ENCODE measurements around the gene COL6A6. TPM values are rescaled to one million over a fixed set of nuclear protein-coding genes. Genes with fewer than 3 reads are reported as not detected.
A peak's percentile ranks its signal among the peaks of the same experiment; 100 is the strongest.

The COL6A6 gene
- total RNA-seq, 4 donors from 2014 or later, result under 0.01 to 59.8 (median 1.4) TPM; not detected in 1

DNA sequence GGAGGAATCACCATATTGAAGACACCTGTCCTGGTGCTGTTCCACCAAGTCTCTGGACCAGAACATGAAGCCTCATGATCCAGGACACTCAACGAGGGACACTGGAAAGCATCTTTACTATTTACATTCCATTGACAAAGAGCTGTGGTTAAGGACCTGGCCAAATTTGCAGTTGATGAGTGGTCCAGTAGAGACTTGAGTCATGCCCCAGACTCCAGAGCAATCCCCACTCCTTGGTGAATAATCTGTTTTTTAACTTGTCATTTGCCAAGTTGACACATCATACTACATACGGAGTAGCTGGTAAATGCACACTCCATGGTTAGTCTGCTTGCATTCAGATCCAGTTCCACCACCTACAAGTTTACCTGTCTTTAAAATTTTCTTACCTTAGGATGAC, 1.2 kb upstream of the COL6A6 start:
- intact Hi-C loops (cut with DNase I; ENCODE audit: low total_unique reads), result no loop called here
- no peaks in the 10 kb centered on the region for H3K4me1 ChIP-seq
- TF ChIP-seq, protein P1, sequence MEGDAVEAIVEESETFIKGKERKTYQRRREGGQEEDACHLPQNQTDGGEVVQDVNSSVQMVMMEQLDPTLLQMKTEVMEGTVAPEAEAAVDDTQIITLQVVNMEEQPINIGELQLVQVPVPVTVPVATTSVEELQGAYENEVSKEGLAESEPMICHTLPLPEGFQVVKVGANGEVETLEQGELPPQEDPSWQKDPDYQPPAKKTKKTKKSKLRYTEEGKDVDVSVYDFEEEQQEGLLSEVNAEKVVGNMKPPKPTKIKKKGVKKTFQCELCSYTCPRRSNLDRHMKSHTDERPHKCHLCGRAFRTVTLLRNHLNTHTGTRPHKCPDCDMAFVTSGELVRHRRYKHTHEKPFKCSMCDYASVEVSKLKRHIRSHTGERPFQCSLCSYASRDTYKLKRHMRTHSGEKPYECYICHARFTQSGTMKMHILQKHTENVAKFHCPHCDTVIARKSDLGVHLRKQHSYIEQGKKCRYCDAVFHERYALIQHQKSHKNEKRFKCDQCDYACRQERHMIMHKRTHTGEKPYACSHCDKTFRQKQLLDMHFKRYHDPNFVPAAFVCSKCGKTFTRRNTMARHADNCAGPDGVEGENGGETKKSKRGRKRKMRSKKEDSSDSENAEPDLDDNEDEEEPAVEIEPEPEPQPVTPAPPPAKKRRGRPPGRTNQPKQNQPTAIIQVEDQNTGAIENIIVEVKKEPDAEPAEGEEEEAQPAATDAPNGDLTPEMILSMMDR (IDR thresholded peaks at IDR 0.05), result no peak
- TF ChIP-seq POLR2A (IDR thresholded peaks at IDR 0.05), result no peak
- no peak for DNase-seq
- no peaks in the 10 kb centered on the region for H3K36me3 ChIP-seq
- no peak overlapping the region for H3K27ac ChIP-seq
- no peak overlapping the region for H3K4me3 ChIP-seq
- no peaks in the 10 kb centered on the region for H3K9me3 ChIP-seq
- H3K27me3 ChIP-seq, result no peaks in the 10 kb centered on the region

DNA sequence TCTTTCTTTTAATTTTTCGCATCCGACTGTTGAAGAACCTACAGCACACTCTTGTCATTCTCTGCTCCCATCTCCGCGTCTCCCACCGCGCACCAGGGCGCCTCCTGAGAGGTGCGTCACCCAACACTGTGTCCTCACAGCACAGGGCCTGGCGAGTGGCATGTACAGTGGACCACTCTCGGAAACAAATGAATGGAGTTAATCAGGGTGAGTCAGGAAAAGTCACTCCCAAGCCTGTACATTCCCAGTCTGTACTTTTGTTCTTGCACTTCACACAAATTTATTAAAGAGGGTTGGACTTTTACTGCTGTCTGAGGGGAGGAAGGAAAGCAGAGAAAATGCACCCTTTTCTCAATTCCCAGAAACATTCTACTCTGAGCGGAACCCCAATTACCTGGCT, 625 bp downstream of the COL6A6 start:
- H3K27ac ChIP-seq, result no peak overlapping the region
- intact Hi-C loops (cut with DNase I; ENCODE audit: low total_unique reads), result no loop called here
- no peaks in the 10 kb centered on the region for H3K36me3 ChIP-seq
- no peaks in the 10 kb centered on the region for H3K4me1 ChIP-seq
- H3K9me3 ChIP-seq, result no peaks in the 10 kb centered on the region
- H3K4me3 ChIP-seq, result peak overlapping the region in 1 of 2 donors; percentile 32
- H3K27me3 ChIP-seq, result no peaks in the 10 kb centered on the region
- DNase-seq, result no peak
- no peak for TF ChIP-seq POLR2A (IDR thresholded peaks at IDR 0.05)
- TF ChIP-seq, protein P1 (IDR thresholded peaks at IDR 0.05), result no peak

DNA sequence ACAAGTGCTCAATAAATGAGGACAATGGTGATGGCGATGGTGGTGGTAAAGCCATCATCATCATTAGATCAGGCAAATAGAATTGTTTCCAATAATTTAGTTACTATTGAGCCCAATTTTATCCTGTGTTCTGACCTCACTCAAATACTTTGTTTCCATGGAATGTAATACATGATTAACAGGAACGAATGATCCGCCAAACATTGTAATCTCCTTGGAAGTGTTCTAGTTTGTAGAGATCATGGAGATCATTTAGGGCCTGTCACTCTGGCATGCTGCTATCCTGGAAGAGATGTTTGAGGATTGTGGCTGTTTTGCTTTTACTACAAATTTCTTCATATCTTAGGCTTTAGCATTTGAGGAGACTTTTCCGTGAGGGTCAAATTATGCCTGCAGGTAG, 2.8 kb downstream of the COL6A6 start:
- Histone ChIP-seq H3K27me3 (no peaks in the 10 kb centered on the region), H3K4me1 (no peaks in the 10 kb centered on the region), H3K27ac (no peak overlapping the region), H3K9me3 (no peaks in the 10 kb centered on the region), H3K4me3 (no peak overlapping the region), H3K36me3 (no peaks in the 10 kb centered on the region)
- TF ChIP-seq POLR2A (IDR thresholded peaks at IDR 0.05), result no peak
- TF ChIP-seq, protein P1 (IDR thresholded peaks at IDR 0.05), result no peak
- intact Hi-C loops (cut with DNase I; ENCODE audit: low total_unique reads), result no loop called here
- no peak for DNase-seq

DNA sequence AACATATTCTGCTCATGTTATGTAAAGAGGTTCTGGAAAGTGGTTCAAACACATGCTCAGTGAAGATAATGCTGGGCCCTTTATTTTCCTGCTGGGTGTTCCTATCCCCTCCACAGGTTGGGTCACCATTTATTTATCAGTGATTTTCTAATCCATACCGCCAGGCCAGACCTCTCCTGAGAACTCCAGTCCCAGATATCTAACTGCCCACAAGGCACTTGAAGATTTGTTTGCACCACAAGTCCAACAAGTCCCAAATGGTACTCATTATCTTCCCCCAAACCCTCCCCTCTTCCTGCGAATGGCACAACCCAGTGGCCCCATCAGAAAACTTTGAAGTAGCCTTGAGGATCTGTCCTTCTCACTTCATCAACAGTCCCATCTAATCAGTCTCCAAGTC, 5.4 kb downstream of the COL6A6 start:
- no peaks in the 10 kb centered on the region for H3K27me3 ChIP-seq
- no peak overlapping the region for H3K4me3 ChIP-seq
- no peak overlapping the region for H3K27ac ChIP-seq
- no peaks in the 10 kb centered on the region for H3K9me3 ChIP-seq
- TF ChIP-seq, protein P1 (IDR thresholded peaks at IDR 0.05), result no peak
- TF ChIP-seq POLR2A (IDR thresholded peaks at IDR 0.05), result no peak
- H3K4me1 ChIP-seq, result no peaks in the 10 kb centered on the region
- intact Hi-C loops (cut with DNase I; ENCODE audit: low total_unique reads), result no loop called here
- DNase-seq, result no peak
- H3K36me3 ChIP-seq, result no peaks in the 10 kb centered on the region

DNA sequence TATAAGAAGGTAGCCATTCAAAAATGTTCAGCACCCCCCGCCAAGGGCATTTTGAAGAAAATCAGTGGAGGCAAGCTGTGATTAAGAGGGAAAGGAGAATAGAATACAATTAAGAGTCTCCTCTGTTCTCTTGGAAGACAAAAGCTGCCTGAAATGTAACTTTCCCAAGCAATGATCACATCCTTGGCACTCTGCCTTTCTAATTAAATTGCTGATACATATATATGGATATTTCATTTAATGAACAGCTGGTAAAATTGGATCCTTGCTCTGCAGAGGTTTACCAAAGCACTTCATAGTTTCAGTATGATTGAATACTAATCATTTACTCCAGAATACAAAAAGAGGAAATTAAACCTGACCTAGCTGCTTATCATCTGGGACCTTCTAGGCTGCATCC, 10.4 kb downstream of the COL6A6 start:
- Histone ChIP-seq H3K27ac (no peak overlapping the region), H3K27me3 (no peaks in the 10 kb centered on the region), H3K9me3 (no peaks in the 10 kb centered on the region), H3K36me3 (no peaks in the 10 kb centered on the region), H3K4me1 (no peaks in the 10 kb centered on the region), H3K4me3 (no peak overlapping the region)
- TF ChIP-seq, protein P1 (IDR thresholded peaks at IDR 0.05), result no peak
- TF ChIP-seq POLR2A (IDR thresholded peaks at IDR 0.05), result no peak
- DNase-seq, result no peak
- intact Hi-C loops (cut with DNase I; ENCODE audit: low total_unique reads), result no loop called here

Measured in uterus (tissue), 4 donors.